GM19025 (cell line): ENCODE data around the gene TEP1.

Experiments
- ATAC-seq: cut with Tn5 transposase; IDR thresholded peaks from one replicate; pipeline ENCODE4 v1.9.1; 2021; ENCODE audit warnings: mild to moderate bottlenecking, low read depth, moderate library complexity; ENCODE audit not compliant: unreplicated experiment

Gene TEP1

GRCh38 chr14:20434701-20435581 lies 21.6 kb upstream of the TEP1 start:
- no peak for ATAC-seq

- ATAC-seq = no peak
These were observed 16.7 kb upstream of the TEP1 start for GRCh38 chr14:20429801-20430669.

GRCh38 chr14:20428802-20429201 lies 15.5 kb upstream of the TEP1 start:
- ATAC-seq = no peak

- peak; percentile 35 for ATAC-seq
These were observed 14.7 kb upstream of the TEP1 start for GRCh38 chr14:20428010-20428365.

GRCh38 chr14:20427231-20428009 lies 14.1 kb upstream of the TEP1 start:
- ATAC-seq = peak; percentile 69

- no peak for ATAC-seq
These were observed 11.6 kb upstream of the TEP1 start for GRCh38 chr14:20424851-20425250.

- no peak for ATAC-seq
These were observed 9.6 kb upstream of the TEP1 start for GRCh38 chr14:20422886-20423285.

GRCh38 chr14:20421267-20421666 lies 8.0 kb upstream of the TEP1 start:
- ATAC-seq = no peak

GRCh38 chr14:20419419-20419818 lies 6.1 kb upstream of the TEP1 start:
- ATAC-seq = no peak

- ATAC-seq = no peak
These were observed 5.2 kb upstream of the TEP1 start for GRCh38 chr14:20418501-20418909.

- ATAC-seq = no peak
These were observed 4.2 kb upstream of the TEP1 start for GRCh38 chr14:20417250-20418186.

- no peak for ATAC-seq
These were observed 2.9 kb upstream of the TEP1 start for GRCh38 chr14:20416223-20416622.

- ATAC-seq = no peak
These were observed 2.5 kb upstream of the TEP1 start for GRCh38 chr14:20415782-20416206.

GRCh38 chr14:20413744-20414082 lies 412 bp upstream of the TEP1 start:
- no peak for ATAC-seq

GRCh38 chr14:20412411-20412810 lies 890 bp downstream of the TEP1 start:
- peak; percentile 55 for ATAC-seq

GRCh38 chr14:20409226-20409625 lies 4.1 kb downstream of the TEP1 start:
- ATAC-seq = no peak

- no peak for ATAC-seq
These were observed 9.8 kb downstream of the TEP1 start for GRCh38 chr14:20403521-20403920.

GRCh38 chr14:20400965-20401593 lies 12.2 kb downstream of the TEP1 start:
- no peak for ATAC-seq

GRCh38 chr14:20400589-20400964 lies 12.7 kb downstream of the TEP1 start:
- ATAC-seq = no peak
